NOMO-1 treated with DMSO at 0.1 percent for 48 hours (cell line): ENCODE measurements around the gene PFDN2.

Source experiments
- DNase-seq: peaks from one replicate; lab custom pipeline; 2025; ENCODE audit not compliant: unreplicated experiment; lab: John Stamatoyannopoulos, UW

PFDN2 gene

GRCh38 chr1:161061419-161061818 is 56.4 kb downstream of the PFDN2 start:
- no peak for DNase-seq

GRCh38 chr1:161059293-161059692 is 58.5 kb downstream of the PFDN2 start:
- no peak for DNase-seq

- no peak for DNase-seq
Observed at GRCh38 chr1:161054805-161055204, 63.0 kb downstream of the PFDN2 start.

GRCh38 chr1:161054232-161054631 is 63.6 kb downstream of the PFDN2 start:
- DNase-seq: no peak

GRCh38 chr1:161052899-161053298 is 64.9 kb downstream of the PFDN2 start:
- DNase-seq: no peak

- no peak for DNase-seq
Observed at GRCh38 chr1:161051219-161051618, 66.6 kb downstream of the PFDN2 start.
